GM23248 (cell line): ENCODE measurements around the gene MTCP1. TPM values are rescaled to one million over a fixed set of nuclear protein-coding genes. Genes with fewer than 3 reads are reported as not detected.
A peak's percentile ranks its signal among the peaks of the same experiment; 100 is the strongest.

Experiments
- DNase-seq: peaks from one replicate; pipeline ENCODE4 v3.0.0-alpha.2; 2015
- H2AFZ ChIP-seq: fragments of 200-600 bp; sonication (generic); 2 replicates; pipeline ENCODE4 v1.6.1; 2016; ENCODE audit warnings: antibody characterized with exemption
- H3F3A ChIP-seq: fragments of 200-600 bp; sonication (generic); 2 replicates; pipeline ENCODE4 v1.6.1; 2016; ENCODE audit warnings: mild to moderate bottlenecking, antibody characterized with exemption, mixed run types; ENCODE audit not compliant: insufficient read depth
- H3K27ac ChIP-seq: fragments of 200-600 bp; sonication (generic); 2 replicates; pipeline ENCODE4 v1.5.1; 2016; ENCODE audit warnings: mild to moderate bottlenecking
- H3K27me3 ChIP-seq: fragments of 200-600 bp; sonication (generic); replicated peaks from 2 replicates; pipeline ENCODE4 v1.6.1; 2016; ENCODE audit warnings: mild to moderate bottlenecking; ENCODE audit not compliant: insufficient read depth
- H3K36me3 ChIP-seq: fragments of 200-600 bp; sonication (generic); 2 replicates; pipeline ENCODE4 v1.6.1; 2016; ENCODE audit warnings: low read depth, mild to moderate bottlenecking
- H3K4me1 ChIP-seq: fragments of 200-600 bp; sonication (generic); 2 replicates; pipeline ENCODE4 v1.6.1; 2016; ENCODE audit warnings: mild to moderate bottlenecking; ENCODE audit not compliant: insufficient read depth
- H3K4me2 ChIP-seq: fragments of 200-600 bp; sonication (generic); one replicate; pipeline ENCODE4 v1.6.1; 2016; ENCODE audit warnings: mild to moderate bottlenecking; ENCODE audit not compliant: unreplicated experiment
- H3K4me3 ChIP-seq: fragments of 200-600 bp; sonication (generic); 2 replicates; pipeline ENCODE4 v1.5.1; 2016; ENCODE audit warnings: mild to moderate bottlenecking
- H3K79me2 ChIP-seq: fragments of 200-600 bp; sonication (generic); 2 replicates; pipeline ENCODE4 v1.6.1; 2016; ENCODE audit warnings: mild to moderate bottlenecking; ENCODE audit not compliant: insufficient read depth
- H3K9ac ChIP-seq: fragments of 200-600 bp; sonication (generic); 2 replicates; pipeline ENCODE4 v1.6.1; 2016; ENCODE audit warnings: mild to moderate bottlenecking
- H3K9me2 ChIP-seq: fragments of 200-600 bp; sonication (generic); 2 replicates; pipeline ENCODE4 v1.6.1; 2016; ENCODE audit warnings: mixed run types, mild to moderate bottlenecking, moderate library complexity; ENCODE audit not compliant: insufficient read depth
- H3K9me3 ChIP-seq: fragments of 200-600 bp; sonication (generic); one replicate; pipeline ENCODE4 v1.6.1; 2017; ENCODE audit warnings: low read depth
- H4K20me1 ChIP-seq: fragments of 200-600 bp; sonication (generic); 2 replicates; pipeline ENCODE4 v1.6.0; 2016; ENCODE audit not compliant: insufficient read depth
- EZH2 ChIP-seq: fragments of 200-600 bp; sonication (generic); IDR thresholded peaks from 2 replicates; pipeline ENCODE4 v1.6.1; 2018; ENCODE audit warnings: antibody characterized with exemption, mild to moderate bottlenecking; ENCODE audit not compliant: insufficient read depth, poor library complexity, severe bottlenecking
- EZH2phosphoT487 ChIP-seq: fragments of 200-600 bp; sonication (generic); IDR thresholded peaks from 2 replicates; pipeline ENCODE4 v1.6.1; 2018; ENCODE audit warnings: antibody characterized with exemption, moderate library complexity, mild to moderate bottlenecking, low read depth; ENCODE audit not compliant: insufficient read depth
- WGBS, 2 experiments: methylation state at CpG; one replicate each; pipeline ENCODE4 v1.1.6; 2015 to 2017; ENCODE audit warnings: low lambda C conversion rate in 2 of 2, low coverage in 1 of 2; ENCODE audit errors: missing lambda C conversion rate in 2 of 2; 5-methylcytosine and 5-hydroxymethylcytosine counted together
- in situ Hi-C: fragments of 300-500 bp; cut with MboI; formaldehyde crosslinking; loops from 2 replicates; pipeline ENCODE4 v1.15.0; 2020
- polyA plus RNA-seq: library from polyadenylated mRNA; unstranded; fragments of >200 nt; fragmentation: Nextera tagmentation; extraction: Ambion mirVana; gene quantifications from 2 replicates; pipeline ENCODE4 v1.2.1, GENCODE V29; 2016
- total RNA-seq: library from RNA; depleted of rRNA; stranded (reverse); fragments of >200 nt; shearing (Covaris generic); gene quantifications from 2 replicates; pipeline ENCODE4 v1.2.3, GENCODE V29; 2014

The MTCP1 gene
- total and polyA plus RNA-seq, 2 experiments from 2014 or later: 1.8 to 25.8 TPM

- H3K4me1 ChIP-seq: no peaks in the 10 kb centered on the region
- H3F3A ChIP-seq: no peaks in the 10 kb centered on the region
- no peak overlapping the region for H3K4me2 ChIP-seq
- no peaks in the 10 kb centered on the region for H3K36me3 ChIP-seq
- H3K79me2 ChIP-seq: no peaks in the 10 kb centered on the region
- H3K9me2 ChIP-seq: no peaks in the 10 kb centered on the region
- H3K27me3 ChIP-seq: no peaks in the 10 kb centered on the region
- H3K27ac ChIP-seq: no peak overlapping the region
- H3K9me3 ChIP-seq: no peaks in the 10 kb centered on the region
- no peaks in the 10 kb centered on the region for H4K20me1 ChIP-seq
- TF ChIP-seq EZH2 (no peak), EZH2phosphoT487 (no peak)
- H3K9ac ChIP-seq: no peak overlapping the region
- H2AFZ ChIP-seq: no peak overlapping the region
- in situ Hi-C loops: no loop called here
- DNase-seq: no peak
- no peak overlapping the region for H3K4me3 ChIP-seq
Measured at GRCh38 chrX:155108427-155108826, 37.5 kb upstream of the MTCP1 start.

GRCh38 chrX:155105919-155106318, 35.0 kb upstream of the MTCP1 start:
- Histone ChIP-seq H4K20me1 (no peaks in the 10 kb centered on the region), H2AFZ (no peak overlapping the region), H3K9ac (no peak overlapping the region), H3K4me1 (no peaks in the 10 kb centered on the region), H3F3A (no peaks in the 10 kb centered on the region), H3K9me3 (no peaks in the 10 kb centered on the region), H3K4me3 (no peak overlapping the region), H3K27me3 (no peaks in the 10 kb centered on the region), H3K79me2 (no peaks in the 10 kb centered on the region), H3K36me3 (no peaks in the 10 kb centered on the region), H3K27ac (no peak overlapping the region), H3K9me2 (no peaks in the 10 kb centered on the region), H3K4me2 (no peak overlapping the region)
- DNase-seq: no peak
- 97 to 100% methylated on average over 2 of the region's 2 CpGs for WGBS, 2 experiments
- in situ Hi-C loops: no loop called here
- TF ChIP-seq EZH2phosphoT487: no peak
- no peak for TF ChIP-seq EZH2

- Histone ChIP-seq H3F3A (no peaks in the 10 kb centered on the region), H4K20me1 (no peaks in the 10 kb centered on the region), H3K4me1 (no peaks in the 10 kb centered on the region), H2AFZ (no peak overlapping the region), H3K9ac (no peak overlapping the region), H3K79me2 (no peaks in the 10 kb centered on the region), H3K4me3 (no peak overlapping the region), H3K9me3 (no peaks in the 10 kb centered on the region), H3K36me3 (no peaks in the 10 kb centered on the region), H3K4me2 (no peak overlapping the region), H3K27ac (no peak overlapping the region), H3K27me3 (no peaks in the 10 kb centered on the region), H3K9me2 (no peaks in the 10 kb centered on the region)
- DNase-seq: peak; percentile 49
- 15% methylated on average over 4 of the region's 4 CpGs for WGBS, 2 experiments
- TF ChIP-seq EZH2phosphoT487 (no peak), EZH2 (no peak)
- in situ Hi-C loops: no loop called here
Measured at GRCh38 chrX:155094468-155095061, 23.6 kb upstream of the MTCP1 start.

GRCh38 chrX:155086961-155087735, 16.2 kb upstream of the MTCP1 start:
- Histone ChIP-seq H3K4me3 (no peak overlapping the region), H3K9me2 (no peaks in the 10 kb centered on the region), H3K9me3 (no peaks in the 10 kb centered on the region), H3K4me2 (no peak overlapping the region), H3K27me3 (no peaks in the 10 kb centered on the region), H3F3A (no peaks in the 10 kb centered on the region), H2AFZ (no peak overlapping the region), H4K20me1 (no peaks in the 10 kb centered on the region), H3K79me2 (no peaks in the 10 kb centered on the region), H3K9ac (no peak overlapping the region), H3K27ac (no peak overlapping the region), H3K36me3 (no peaks in the 10 kb centered on the region), H3K4me1 (no peaks in the 10 kb centered on the region)
- in situ Hi-C loops: no loop called here
- TF ChIP-seq EZH2phosphoT487: no peak
- no peak for TF ChIP-seq EZH2
- 96 to 97% methylated on average over 16 to 26 of the region's 26 CpGs for WGBS, 2 experiments
- no peak for DNase-seq
